A673 (cell line): ENCODE results near the gene SGPL1.

Source experiments
- CTCF ChIP-seq: fragments of 300-800, 200-600 bp; sonication (generic); conservative IDR thresholded peaks from 2 replicates; pipeline ENCODE4 v1.5.1; 2017; ENCODE audit warnings: low read depth, mild to moderate bottlenecking, antibody characterized with exemption, low read length, moderate library complexity, mixed read lengths
- EZH2 ChIP-seq: fragments of 200-600 bp; sonication (generic); IDR thresholded peaks from 2 replicates; pipeline ENCODE4 v1.6.1; 2017; ENCODE audit warnings: borderline replicate concordance, low read depth, mild to moderate bottlenecking, mixed read lengths, antibody characterized with exemption, low read length; ENCODE audit not compliant: poor library complexity, severe bottlenecking

- no peak for TF ChIP-seq EZH2
- TF ChIP-seq CTCF, result no peak
These were observed 103.2 kb downstream of the SGPL1 start for GRCh38 chr10:70918851-70919530.
